Lower lobe of right lung (tissue), 2 donors: ENCODE results near the gene PCDHGB4. TPM values are rescaled to one million over a fixed set of nuclear protein-coding genes. Genes with fewer than 3 reads are reported as not detected.

Experiments used
- ATAC-seq, 2 donors: fragments of 200-7000 bp; cut with Tn5 transposase; one replicate each; pipeline ENCODE4 v1.9.1; 2020 to 2022; ENCODE audit warnings: mild to moderate bottlenecking in 2 of 2, moderate library complexity in 2 of 2
- DNase-seq: peaks from one replicate; pipeline ENCODE4 v3.0.0-alpha.2; 2020
- H3K27ac ChIP-seq: fragments of 200-600 bp; one replicate; pipeline ENCODE4 v1.8.0; 2022
- H3K27me3 ChIP-seq: fragments of 200-600 bp; one replicate; pipeline ENCODE4 v1.8.0; 2022; ENCODE audit warnings: low read depth
- H3K36me3 ChIP-seq: fragments of 200-600 bp; one replicate; pipeline ENCODE4 v1.8.0; 2022; ENCODE audit warnings: mild to moderate bottlenecking
- H3K4me1 ChIP-seq: fragments of 200-600 bp; one replicate; pipeline ENCODE4 v1.8.0; 2022
- H3K4me3 ChIP-seq: fragments of 200-600 bp; one replicate; pipeline ENCODE4 v1.8.0; 2022; ENCODE audit warnings: mild to moderate bottlenecking
- H3K9me3 ChIP-seq: fragments of 200-600 bp; one replicate; pipeline ENCODE4 v1.8.0; 2022
- intact Hi-C: fragments of 100-400 bp; cut with DNase I; formaldehyde crosslinking; loops from one replicate; pipeline ENCODE4 v1.11.0; 2022
- total RNA-seq: library from RNA; stranded (reverse); fragmentation: NEBNext Ultra II Directional; extraction: Animal tissue kit (Norgen Biotek cat#: 25700); gene quantifications from one replicate; pipeline ENCODE4 v1.2.1, GENCODE V29; 2021
- TF ChIP-seq, protein P1 (sequence below): fragments of 200-600 bp; IDR thresholded peaks from one replicate; pipeline ENCODE4 v1.8.0; 2022; ENCODE audit warnings: antibody characterized with exemption, mild to moderate bottlenecking
- donor health status: DM: no; HTN: yes; CAD: no; lungs with severe emphysema.

Gene PCDHGB4
- total RNA-seq, 1 donor from 2014 or later, result 5.3 TPM

DNA sequence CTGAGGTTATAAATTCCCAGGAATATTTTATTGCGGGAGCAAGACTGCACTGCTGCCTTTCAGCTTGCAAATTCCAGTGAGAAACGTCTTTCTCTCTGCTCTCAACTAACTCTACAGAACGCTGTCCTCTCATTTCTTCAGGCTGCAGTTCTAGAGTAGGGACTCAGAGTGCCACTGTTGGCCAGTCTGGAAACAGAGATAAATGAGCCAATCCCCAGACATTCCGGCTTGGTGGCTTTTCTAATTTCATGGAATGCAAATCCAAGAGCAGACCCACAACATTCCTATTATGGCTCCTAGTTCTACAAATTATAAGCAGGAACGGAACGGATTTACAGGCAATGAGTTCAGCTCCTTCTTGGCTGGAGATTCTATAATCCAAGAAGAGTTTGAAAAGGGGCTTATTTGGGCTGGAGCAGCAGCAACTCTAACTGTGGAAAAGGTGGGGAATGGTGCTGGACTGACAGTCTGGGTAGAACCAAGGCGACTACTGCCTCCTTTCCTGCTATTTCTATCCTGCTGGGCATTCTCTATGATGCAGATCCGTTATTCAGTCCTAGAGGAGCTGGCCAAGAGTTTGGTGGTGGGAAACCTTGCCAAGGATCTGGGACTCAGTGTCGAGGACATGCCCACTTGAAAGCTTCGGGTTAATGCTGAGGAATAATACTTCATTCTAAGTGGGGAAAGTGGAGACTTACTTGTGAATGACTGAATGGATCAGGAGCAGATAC, 52.1 kb downstream of the PCDHGB4 start:
- Histone ChIP-seq H3K4me1 (no peaks in the 10 kb centered on the region), H3K9me3 (peaks cover 46% of the 10 kb centered on the region)
- no peak for DNase-seq

More for the DNA sequence above, 52.1 kb downstream of the PCDHGB4 start:
- no peak overlapping the region for H3K27ac ChIP-seq
- intact Hi-C loops, result no loop called here
- TF ChIP-seq, protein P1, sequence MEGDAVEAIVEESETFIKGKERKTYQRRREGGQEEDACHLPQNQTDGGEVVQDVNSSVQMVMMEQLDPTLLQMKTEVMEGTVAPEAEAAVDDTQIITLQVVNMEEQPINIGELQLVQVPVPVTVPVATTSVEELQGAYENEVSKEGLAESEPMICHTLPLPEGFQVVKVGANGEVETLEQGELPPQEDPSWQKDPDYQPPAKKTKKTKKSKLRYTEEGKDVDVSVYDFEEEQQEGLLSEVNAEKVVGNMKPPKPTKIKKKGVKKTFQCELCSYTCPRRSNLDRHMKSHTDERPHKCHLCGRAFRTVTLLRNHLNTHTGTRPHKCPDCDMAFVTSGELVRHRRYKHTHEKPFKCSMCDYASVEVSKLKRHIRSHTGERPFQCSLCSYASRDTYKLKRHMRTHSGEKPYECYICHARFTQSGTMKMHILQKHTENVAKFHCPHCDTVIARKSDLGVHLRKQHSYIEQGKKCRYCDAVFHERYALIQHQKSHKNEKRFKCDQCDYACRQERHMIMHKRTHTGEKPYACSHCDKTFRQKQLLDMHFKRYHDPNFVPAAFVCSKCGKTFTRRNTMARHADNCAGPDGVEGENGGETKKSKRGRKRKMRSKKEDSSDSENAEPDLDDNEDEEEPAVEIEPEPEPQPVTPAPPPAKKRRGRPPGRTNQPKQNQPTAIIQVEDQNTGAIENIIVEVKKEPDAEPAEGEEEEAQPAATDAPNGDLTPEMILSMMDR, result no peak
- no peaks in the 10 kb centered on the region for H3K27me3 ChIP-seq
- H3K4me3 ChIP-seq, result no peak overlapping the region
- no peak for ATAC-seq
- H3K36me3 ChIP-seq, result no peaks in the 10 kb centered on the region

Other genes starting within 250 kb of the PCDHGB4 start
- gene PCDHB6, start 237.6 kb upstream of the PCDHGB4 start, total RNA-seq, result 0.41 TPM
- gene PCDHB7, start 215.1 kb upstream of the PCDHGB4 start, total RNA-seq, result 1.9 TPM
- gene PCDHB8, start 209.9 kb upstream of the PCDHGB4 start, total RNA-seq, result 2.6 TPM
- 2.6 TPM for gene PCDHB16, start 205.3 kb upstream of the PCDHGB4 start, total RNA-seq
- 3.0 TPM for gene PCDHB9, start 200.5 kb upstream of the PCDHGB4 start, total RNA-seq
- 2.0 TPM for gene PCDHB10, start 195.3 kb upstream of the PCDHGB4 start, total RNA-seq
- 2.7 TPM for gene PCDHB11, start 188.1 kb upstream of the PCDHGB4 start, total RNA-seq
- 1.7 TPM for gene PCDHB12, start 179.0 kb upstream of the PCDHGB4 start, total RNA-seq
- 2.9 TPM for gene PCDHB13, start 173.8 kb upstream of the PCDHGB4 start, total RNA-seq
- gene PCDHB14, start 164.4 kb upstream of the PCDHGB4 start, total RNA-seq, result 2.1 TPM
- 2.8 TPM for gene PCDHB15, start 142.3 kb upstream of the PCDHGB4 start, total RNA-seq
- gene SLC25A2, start 83.6 kb upstream of the PCDHGB4 start, total RNA-seq, result 0.71 TPM
- 65.0 TPM for gene TAF7, start 66.9 kb upstream of the PCDHGB4 start, total RNA-seq
- gene PCDHGA1, start 57.2 kb upstream of the PCDHGB4 start, total RNA-seq, result 0.53 TPM
- 2.7 TPM for gene PCDHGA2, start 48.9 kb upstream of the PCDHGB4 start, total RNA-seq
- 1.8 TPM for gene PCDHGA3, start 43.9 kb upstream of the PCDHGB4 start, total RNA-seq
- gene PCDHGB1, start 37.6 kb upstream of the PCDHGB4 start, total RNA-seq, result 1.8 TPM
- 3.1 TPM for gene PCDHGA4, start 32.7 kb upstream of the PCDHGB4 start, total RNA-seq
- gene PCDHGB2, start 27.7 kb upstream of the PCDHGB4 start, total RNA-seq, result 3.7 TPM
- gene PCDHGA5, start 23.5 kb upstream of the PCDHGB4 start, total RNA-seq, result 2.8 TPM
- gene PCDHGB3, start 17.5 kb upstream of the PCDHGB4 start, total RNA-seq, result 2.2 TPM
- gene PCDHGA6, start 13.8 kb upstream of the PCDHGB4 start, total RNA-seq, result 3.2 TPM
- 1.9 TPM for gene PCDHGA7, start 5.0 kb upstream of the PCDHGB4 start, total RNA-seq
- 1.5 TPM for gene PCDHGA8, start 4.9 kb downstream of the PCDHGB4 start, total RNA-seq
- 9.1 TPM for gene PCDHGB5, start 10.2 kb downstream of the PCDHGB4 start, total RNA-seq
- 4.8 TPM for gene PCDHGA9, start 15.1 kb downstream of the PCDHGB4 start, total RNA-seq
- 7.7 TPM for gene PCDHGB6, start 20.3 kb downstream of the PCDHGB4 start, total RNA-seq
- gene PCDHGA10, start 25.3 kb downstream of the PCDHGB4 start, total RNA-seq, result 5.4 TPM
- 15.9 TPM for gene PCDHGB7, start 30.0 kb downstream of the PCDHGB4 start, total RNA-seq
- 3.2 TPM for gene PCDHGA11, start 33.4 kb downstream of the PCDHGB4 start, total RNA-seq
- 5.9 TPM for gene PCDHGA12, start 42.8 kb downstream of the PCDHGB4 start, total RNA-seq
- 82.4 TPM for gene PCDHGC3, start 88.3 kb downstream of the PCDHGB4 start, total RNA-seq
- 1.5 TPM for gene PCDHGC4, start 97.3 kb downstream of the PCDHGB4 start, total RNA-seq
- gene PCDHGC5, start 101.4 kb downstream of the PCDHGB4 start, total RNA-seq, result 1.8 TPM
- 118 TPM for gene DIAPH1, start 231.3 kb downstream of the PCDHGB4 start, total RNA-seq
- gene HDAC3, start 249.2 kb downstream of the PCDHGB4 start, total RNA-seq, result 45.8 TPM
- gene RELL2, start 249.3 kb downstream of the PCDHGB4 start, total RNA-seq, result 5.5 TPM